Fibroblast of lung (primary cell): Measurements from ENCODE around the gene NEMF.

Source experiments
- CTCF ChIP-seq, 2 donors: IDR thresholded peaks in 1 of 2; conservative IDR thresholded peaks in 1 of 2; 1 replicate in 1 of 2; 2 replicates in 1 of 2; pipeline ENCODE4 v1.5.1; 2011 to 2012; ENCODE audit warnings: low read length in 2 of 2, control low read depth in 1 of 2, inconsistent platforms in 1 of 2, low read depth in 1 of 2, mild to moderate bottlenecking in 1 of 2
- EZH2 ChIP-seq: IDR thresholded peaks from 2 replicates; pipeline ENCODE4 v1.5.1; 2012; ENCODE audit warnings: low read length, control low read depth, mild to moderate bottlenecking; ENCODE audit errors: missing control alignments

- TF ChIP-seq CTCF (conservative IDR thresholded peaks at IDR 0.05 in 1 of 2, IDR thresholded peaks at IDR 0.05 in 1 of 2; ENCODE audit: low read depth in 1 of 2, low read length in 2 of 2) = no peak
- TF ChIP-seq EZH2 = no peak
Observed at GRCh38 chr14:49876563-49877127, 24.1 kb upstream of the NEMF start.
